HG03439 (cell line): ENCODE measurements around the gene HECW1.
A peak's percentile ranks its signal among the peaks of the same experiment; 100 is the strongest.

Experiments
- ATAC-seq: cut with Tn5 transposase; IDR thresholded peaks from one replicate; pipeline ENCODE4 v1.9.1; 2021; ENCODE audit warnings: mild to moderate bottlenecking, moderate library complexity; ENCODE audit not compliant: unreplicated experiment

HECW1 gene

DNA sequence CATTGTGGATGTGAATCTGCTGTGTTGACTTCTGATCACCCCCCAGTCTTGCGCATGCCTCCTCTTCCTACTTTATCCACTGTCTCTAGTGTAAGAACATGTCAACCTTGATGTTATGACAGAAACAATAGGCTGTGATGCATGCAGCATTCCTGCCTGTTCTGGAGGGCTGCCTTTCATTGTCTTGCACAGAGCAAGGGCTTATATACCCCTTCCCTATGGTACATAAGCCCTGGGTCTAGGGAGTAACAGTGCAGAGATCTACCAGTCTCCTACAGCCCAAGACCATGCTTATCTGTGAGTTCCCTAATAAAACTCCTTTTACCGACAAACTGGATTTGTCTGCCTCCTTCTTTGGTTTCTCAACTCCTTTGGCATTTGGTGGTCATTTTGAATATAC, 293.5 kb downstream of the HECW1 start:
- no peak for ATAC-seq

GRCh38 chr7:43406961-43407360, 294.5 kb downstream of the HECW1 start:
- no peak for ATAC-seq

- no peak for ATAC-seq
Measured at GRCh38 chr7:43408981-43409380, 296.5 kb downstream of the HECW1 start.

DNA sequence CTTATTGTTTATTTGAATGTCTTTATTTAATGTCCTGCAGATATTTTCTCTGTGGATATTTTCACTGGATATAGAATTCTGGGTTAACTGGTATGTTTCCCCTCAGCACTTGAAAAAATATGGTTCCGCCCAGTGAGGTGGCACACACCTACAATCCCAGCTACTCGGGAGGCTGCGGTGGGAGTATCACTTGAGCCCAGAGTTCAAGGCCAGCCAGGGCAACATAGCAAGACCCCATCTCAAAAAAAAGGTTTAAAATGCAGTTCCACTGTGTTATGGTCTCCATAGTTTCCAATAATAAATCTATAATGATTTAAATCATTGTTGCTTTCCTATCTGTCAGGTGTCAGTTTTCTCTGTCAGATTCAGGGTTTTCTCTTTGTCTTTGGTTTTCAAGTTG, 305.0 kb downstream of the HECW1 start:
- ATAC-seq, result no peak

- no peak for ATAC-seq
Measured at GRCh38 chr7:43430411-43430810, 318.0 kb downstream of the HECW1 start.

DNA sequence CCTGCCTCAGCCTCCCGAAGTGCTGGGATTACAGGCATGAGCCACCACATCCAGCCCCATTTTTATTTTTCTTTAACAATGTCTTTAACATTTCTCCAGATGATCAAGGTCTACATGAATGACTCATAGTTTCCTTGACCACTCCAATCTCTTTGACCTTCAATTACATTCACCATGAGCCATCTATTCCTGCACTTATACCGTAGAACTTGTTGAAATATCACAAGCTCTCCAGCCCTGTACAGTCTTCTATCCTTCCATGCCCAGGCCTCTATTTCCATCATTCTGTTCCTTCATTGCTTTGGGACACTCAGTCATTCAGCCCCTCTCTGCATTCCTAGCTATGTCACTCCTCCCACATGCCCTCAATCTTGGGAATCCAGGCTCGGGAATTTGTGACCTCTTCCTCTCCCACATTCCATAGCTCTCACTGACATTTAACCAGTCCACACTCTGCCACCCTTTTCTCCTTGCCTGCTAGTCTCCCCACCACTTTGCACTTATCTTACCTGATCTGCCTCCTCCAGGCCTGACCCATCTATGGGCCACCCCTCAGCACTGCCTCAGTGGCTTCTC, 318.7 kb downstream of the HECW1 start:
- no peak for ATAC-seq

DNA sequence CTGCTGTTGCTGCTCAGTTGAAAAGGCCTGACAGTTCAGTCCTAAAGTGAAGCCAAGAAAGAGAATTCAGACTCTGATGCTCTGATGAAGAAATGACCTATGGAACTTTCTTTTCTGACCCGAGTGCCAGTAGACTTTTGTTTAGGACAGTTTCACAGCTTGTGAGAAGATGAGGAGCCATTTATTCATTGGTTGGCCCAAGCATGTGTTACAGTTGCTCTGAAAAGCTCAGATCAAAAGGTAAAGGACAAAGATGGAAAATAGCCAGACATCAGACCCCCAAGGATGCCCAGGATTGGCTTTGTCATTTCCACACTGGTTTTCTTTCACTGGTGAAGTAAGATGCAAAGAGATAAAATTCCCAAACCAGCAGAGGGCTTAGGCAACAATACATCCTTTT, 321.2 kb downstream of the HECW1 start:
- ATAC-seq, result no peak

- ATAC-seq, result no peak
Measured at GRCh38 chr7:43437001-43437400, 324.6 kb downstream of the HECW1 start.

DNA sequence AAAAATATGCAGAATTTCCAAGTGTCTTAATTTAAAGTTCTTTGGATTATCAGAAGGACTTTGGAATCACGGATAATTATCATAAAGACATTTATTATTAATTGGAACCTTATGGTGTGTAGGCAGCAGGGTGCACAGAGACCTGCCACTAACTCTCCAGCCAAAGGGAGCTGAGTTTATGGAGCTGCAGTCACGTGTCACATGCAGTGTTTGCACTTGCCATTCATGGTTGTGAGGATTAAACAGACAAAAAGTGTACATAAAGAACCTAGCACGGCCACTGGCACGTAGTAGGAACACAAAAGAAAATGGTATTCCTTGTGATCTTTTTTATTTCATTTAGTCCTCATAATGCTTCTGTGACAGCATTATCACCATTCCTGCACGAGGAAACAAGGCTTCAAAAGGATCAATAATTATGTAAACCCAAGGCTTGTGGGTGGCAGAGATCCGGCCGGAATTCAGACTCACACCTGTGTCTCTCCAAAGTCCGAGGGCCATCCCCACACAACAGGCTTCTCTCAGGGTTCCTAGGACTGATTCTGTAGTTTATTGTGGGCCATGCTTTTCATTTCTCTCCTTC, 326.5 kb downstream of the HECW1 start:
- no peak for ATAC-seq

DNA sequence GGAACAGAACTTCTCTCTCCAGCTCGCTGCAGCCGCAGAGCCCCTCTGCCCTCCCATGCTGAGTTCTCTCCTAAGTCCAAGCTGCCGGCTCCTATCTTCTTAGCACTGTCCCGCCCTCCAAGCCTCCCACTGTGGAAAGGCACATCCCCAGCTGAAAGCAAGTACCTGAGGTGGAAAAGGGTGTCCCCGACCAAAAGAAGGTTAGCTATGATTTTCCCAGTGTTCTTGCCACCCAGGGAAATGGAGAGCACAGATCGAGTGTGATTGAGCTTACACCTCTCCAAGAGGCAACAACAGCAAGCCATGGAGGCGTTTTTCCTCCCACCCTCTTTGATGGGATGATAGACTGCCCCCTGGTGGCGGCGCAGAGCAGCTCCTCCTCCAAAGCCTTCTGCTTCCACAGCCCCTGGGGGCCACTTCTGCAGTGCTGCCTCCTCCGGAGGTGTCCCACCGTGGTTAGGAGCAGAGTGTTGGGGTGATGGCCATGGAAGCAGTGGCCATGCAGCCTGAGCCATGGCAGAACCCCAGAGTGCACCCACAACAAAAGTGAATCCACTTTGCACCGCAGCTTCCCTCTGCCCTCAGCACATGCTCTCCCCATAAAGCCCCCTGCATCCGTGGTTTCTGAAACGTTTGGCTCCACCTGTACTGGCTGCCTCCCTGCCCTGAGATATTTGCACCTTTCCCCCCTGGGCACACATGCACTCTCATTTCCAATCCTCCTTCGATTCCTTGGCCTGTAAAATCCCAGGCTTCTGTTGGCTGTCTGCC, 327.4 kb downstream of the HECW1 start:
- no peak for ATAC-seq

GRCh38 chr7:43441231-43442130, 329.0 kb downstream of the HECW1 start:
- no peak for ATAC-seq

DNA sequence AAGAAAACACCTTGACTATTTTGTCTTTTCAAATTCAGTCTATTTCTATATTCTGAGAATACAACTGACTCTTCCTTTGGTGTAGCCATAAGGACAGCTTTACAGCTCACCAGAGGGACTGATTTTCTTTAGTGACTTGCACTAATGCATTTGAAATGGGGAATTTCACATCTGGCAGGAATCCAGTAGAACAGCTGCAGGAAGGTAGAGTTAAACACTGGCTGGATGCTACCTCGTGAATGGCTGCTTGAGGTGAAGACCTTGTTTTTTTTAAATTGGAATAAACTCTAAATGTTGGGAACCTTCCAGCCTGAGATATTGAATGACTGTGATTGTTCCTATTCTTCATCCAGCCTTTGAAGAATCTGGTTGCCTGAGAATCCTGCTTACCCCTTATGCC, 330.9 kb downstream of the HECW1 start:
- no peak for ATAC-seq

- ATAC-seq, result no peak
Measured at GRCh38 chr7:43444711-43445578, 332.5 kb downstream of the HECW1 start.

DNA sequence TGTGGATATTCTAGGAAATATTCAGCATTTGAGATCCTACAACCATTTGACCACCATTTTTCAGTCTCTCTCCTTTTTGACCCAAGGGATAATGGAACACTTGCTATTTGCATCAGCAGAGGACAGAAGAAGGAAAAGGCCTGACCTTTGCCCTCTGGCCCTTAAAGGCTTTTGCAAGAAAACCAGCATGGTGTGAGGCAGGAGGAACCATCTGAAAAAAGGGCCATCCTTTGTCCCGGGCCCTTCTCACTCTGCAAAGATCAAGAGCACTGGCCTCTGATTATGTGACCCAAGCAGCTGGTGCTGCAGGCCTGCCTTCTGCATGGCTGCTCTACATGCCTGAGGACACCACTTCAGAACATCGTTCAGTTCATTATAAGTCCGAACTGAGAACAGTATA, 337.1 kb downstream of the HECW1 start:
- no peak for ATAC-seq

- no peak for ATAC-seq
Measured at GRCh38 chr7:43450894-43451293, 338.4 kb downstream of the HECW1 start.

DNA sequence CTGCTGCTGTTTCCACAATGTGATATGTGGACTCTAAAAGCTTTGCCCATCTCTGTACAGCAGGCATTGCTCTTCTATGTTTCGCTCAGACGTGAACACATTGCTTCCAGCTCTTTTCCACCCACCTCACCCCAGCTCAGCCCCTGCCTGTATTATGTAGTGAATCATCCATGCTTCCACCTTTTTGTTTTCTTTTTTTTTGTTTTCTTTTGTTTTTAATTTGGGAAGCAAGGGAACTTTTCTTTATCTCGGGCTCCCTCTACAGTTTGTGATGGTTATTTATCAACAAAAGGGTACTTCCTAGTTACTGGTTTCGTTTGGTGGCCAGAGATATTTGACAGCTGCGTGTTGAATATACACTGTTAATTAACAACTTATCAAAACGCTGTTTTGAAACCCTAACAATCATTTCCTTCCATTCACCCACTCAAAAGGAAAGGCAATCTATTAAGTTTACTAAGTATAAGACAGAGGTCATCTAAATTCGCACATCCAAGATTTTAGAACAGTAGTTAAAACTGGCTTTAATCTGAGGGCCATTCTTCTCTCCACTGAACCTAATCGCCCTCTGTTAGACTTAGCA, 342.6 kb downstream of the HECW1 start:
- peak; percentile 75 for ATAC-seq

DNA sequence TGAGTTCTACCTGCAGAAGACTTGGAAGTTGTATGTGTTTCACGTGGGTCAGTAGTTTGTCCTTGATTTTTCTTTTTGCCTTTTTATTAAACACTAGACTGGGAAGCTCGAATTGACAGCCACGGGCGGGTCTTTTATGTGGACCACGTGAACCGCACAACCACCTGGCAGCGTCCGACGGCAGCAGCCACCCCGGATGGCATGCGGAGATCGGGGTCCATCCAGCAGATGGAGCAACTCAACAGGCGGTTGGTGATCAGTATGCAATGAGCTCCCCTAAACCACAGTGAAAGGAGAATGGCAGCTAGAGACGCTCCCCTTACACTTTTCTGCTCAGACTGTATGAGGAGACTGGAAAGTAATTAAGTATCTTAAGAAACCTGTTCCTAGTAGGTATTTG, 343.8 kb downstream of the HECW1 start:
- ATAC-seq, result no peak

GRCh38 chr7:43458330-43459018, 346.0 kb downstream of the HECW1 start:
- no peak for ATAC-seq

GRCh38 chr7:43459019-43459337, 346.5 kb downstream of the HECW1 start:
- no peak for ATAC-seq
